OCI-LY3 (cell line): ENCODE results near the gene ARL6IP5.

Experiments used
- H2AFZ ChIP-seq: fragments of 200-600, 300-600 bp; shearing (Covaris generic); 2 replicates; pipeline ENCODE4 v1.6.0; 2014; ENCODE audit warnings: antibody characterized with exemption, low read depth, low read length
- H3K27ac ChIP-seq: fragments of 200-600, 300-600 bp; sonication (generic); 2 replicates; pipeline ENCODE4 v1.5.1; 2014; ENCODE audit warnings: mild to moderate bottlenecking, low read length, moderate library complexity, mixed read lengths
- H3K27me3 ChIP-seq: fragments of 200-600, 300-600 bp; sonication (generic); 2 replicates; pipeline ENCODE4 v1.6.1; 2014; ENCODE audit warnings: low read depth, low read length, mixed read lengths
- H3K36me3 ChIP-seq: fragments of 200-600, 300-600 bp; sonication (generic); replicated peaks from 2 replicates; pipeline ENCODE3; 2014; ENCODE audit warnings: low read depth, low read length, mixed read lengths
- H3K4me1 ChIP-seq: fragments of 300-600, 200-600 bp; sonication (generic); 2 replicates; pipeline ENCODE4 v1.6.1; 2014; ENCODE audit warnings: low read length, mixed read lengths
- H3K4me2 ChIP-seq: fragments of 200-600, 300-600 bp; sonication (generic); 2 replicates; pipeline ENCODE4 v1.6.1; 2014; ENCODE audit warnings: low read length, mixed read lengths
- H3K4me3 ChIP-seq: fragments of 300-600, 200-600 bp; sonication (generic); 2 replicates; pipeline ENCODE4 v1.5.1; 2014; ENCODE audit warnings: antibody characterized with exemption, mild to moderate bottlenecking, low read length, moderate library complexity
- H3K79me2 ChIP-seq: fragments of 300-600, 200-600 bp; shearing (Covaris generic); 2 replicates; pipeline ENCODE4 v1.6.1; 2014; ENCODE audit warnings: mild to moderate bottlenecking, low read length, mixed read lengths
- H3K9ac ChIP-seq: fragments of 300-600, 200-600 bp; shearing (Covaris generic); 2 replicates; pipeline ENCODE4 v1.6.0; 2014; ENCODE audit warnings: mild to moderate bottlenecking, low read length, moderate library complexity
- H3K9me3 ChIP-seq: fragments of 200-600, 300-600 bp; shearing (Covaris generic); 2 replicates; pipeline ENCODE4 v1.6.1; 2014; ENCODE audit warnings: low read length, mixed read lengths; ENCODE audit not compliant: insufficient read depth
- H4K20me1 ChIP-seq: fragments of 200-600, 300-600 bp; sonication (generic); 2 replicates; pipeline ENCODE4 v1.6.1; 2016; ENCODE audit warnings: low read length, mixed read lengths; ENCODE audit not compliant: insufficient read depth
- CTCF ChIP-seq: fragments of 200-600, 300-600 bp; sonication (generic); IDR thresholded peaks from 2 replicates; pipeline ENCODE4 v1.5.1; 2014; ENCODE audit warnings: antibody characterized with exemption, low read length, low read depth
- EZH2phosphoT487 ChIP-seq: fragments of 200-600 bp; shearing (Covaris generic); IDR thresholded peaks from 2 replicates; pipeline ENCODE4 v1.6.1; 2018; ENCODE audit warnings: antibody characterized with exemption, mixed run types, low read depth

ARL6IP5 gene

GRCh38 chr3:69095636-69096035 lies 10.9 kb downstream of the ARL6IP5 start:
- Histone ChIP-seq H3K4me1 (peaks cover 38% of the 10 kb centered on the region), H3K9me3 (no peaks in the 10 kb centered on the region), H3K4me3 (no peak overlapping the region), H3K36me3 (peaks cover 20% of the 10 kb centered on the region), H2AFZ (no peak overlapping the region), H3K4me2 (no peak overlapping the region), H3K79me2 (peaks cover 64% of the 10 kb centered on the region), H4K20me1 (peaks cover 12% of the 10 kb centered on the region; the same call in 1 of the 2 replicates), H3K27me3 (no peaks in the 10 kb centered on the region), H3K9ac (no peak overlapping the region), H3K27ac (no peak overlapping the region)
- TF ChIP-seq CTCF (no peak), EZH2phosphoT487 (no peak)

DNA sequence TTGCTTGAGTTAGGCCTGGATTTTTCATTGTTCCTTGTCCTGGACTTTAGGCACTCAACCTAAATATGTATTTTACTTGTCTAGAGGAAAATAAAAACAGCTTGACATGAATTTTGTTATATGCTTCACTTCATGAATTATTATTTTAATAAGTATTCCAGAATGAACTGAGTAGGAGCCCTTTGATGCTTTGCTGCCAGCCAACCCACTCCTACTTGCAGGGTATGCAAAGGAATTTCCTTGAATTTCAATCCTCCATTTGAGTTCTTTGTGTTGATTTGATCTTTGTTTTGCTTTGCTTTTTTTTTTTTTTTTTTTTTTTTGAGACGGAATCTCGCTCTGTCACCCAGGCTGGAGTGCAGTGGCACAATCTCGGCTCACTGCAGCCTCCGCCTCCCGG lies 11.6 kb downstream of the ARL6IP5 start:
- peaks cover 36% of the 10 kb centered on the region for H3K4me1 ChIP-seq
- no peak overlapping the region for H3K9ac ChIP-seq
- no peaks in the 10 kb centered on the region for H3K9me3 ChIP-seq
- H3K27ac ChIP-seq, result no peak overlapping the region
- TF ChIP-seq CTCF (no peak), EZH2phosphoT487 (no peak)
- H2AFZ ChIP-seq, result no peak overlapping the region
- peaks cover 12% of the 10 kb centered on the region; the same call in 1 of the 2 replicates for H4K20me1 ChIP-seq
- H3K27me3 ChIP-seq, result no peaks in the 10 kb centered on the region
- peaks cover 23% of the 10 kb centered on the region for H3K36me3 ChIP-seq
- no peak overlapping the region for H3K4me2 ChIP-seq
- no peak overlapping the region for H3K4me3 ChIP-seq
- peaks cover 58% of the 10 kb centered on the region for H3K79me2 ChIP-seq

DNA sequence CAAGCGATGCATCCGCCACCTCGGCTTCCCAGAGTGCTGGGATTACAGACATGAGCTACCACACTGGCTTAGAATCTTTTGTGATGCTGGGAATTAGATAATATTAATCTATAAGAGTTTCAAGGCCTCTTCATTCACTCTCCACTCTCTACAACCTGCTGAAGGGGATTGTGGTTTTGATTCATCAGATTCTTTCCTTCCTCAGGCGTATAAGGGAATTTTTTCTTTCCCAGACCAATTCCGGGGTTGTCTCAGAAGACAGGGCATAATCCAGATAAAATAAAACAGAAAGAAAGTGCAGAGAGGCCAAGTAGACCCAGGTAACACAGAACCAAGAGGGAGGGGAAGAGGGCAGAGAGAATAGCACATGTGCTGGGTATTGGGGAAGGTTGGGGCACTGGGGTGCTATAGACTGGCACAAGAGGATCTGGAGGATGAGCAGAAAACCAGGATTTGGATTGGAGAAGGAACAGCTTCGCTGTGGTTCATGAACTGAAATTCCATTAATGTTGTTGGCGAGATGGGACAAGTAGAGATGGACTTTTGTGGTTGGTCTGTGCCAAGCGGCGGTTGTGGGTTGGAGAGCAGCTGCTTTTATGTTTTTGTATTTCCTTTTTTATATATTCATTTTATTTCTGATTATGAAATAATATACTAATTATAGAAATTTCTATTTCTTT lies 12.8 kb downstream of the ARL6IP5 start:
- H2AFZ ChIP-seq, result no peak overlapping the region
- H3K36me3 ChIP-seq, result peaks cover 32% of the 10 kb centered on the region
- TF ChIP-seq EZH2phosphoT487, result no peak
- no peak for TF ChIP-seq CTCF
- H3K27ac ChIP-seq, result no peak overlapping the region
- H3K4me1 ChIP-seq, result peaks cover 25% of the 10 kb centered on the region
- H3K79me2 ChIP-seq, result peaks cover 49% of the 10 kb centered on the region
- no peak overlapping the region for H3K9ac ChIP-seq
- H4K20me1 ChIP-seq, result peaks cover 12% of the 10 kb centered on the region; the same call in 1 of the 2 replicates
- no peak overlapping the region for H3K4me2 ChIP-seq
- H3K9me3 ChIP-seq, result no peaks in the 10 kb centered on the region
- H3K27me3 ChIP-seq, result no peaks in the 10 kb centered on the region
- no peak overlapping the region for H3K4me3 ChIP-seq

GRCh38 chr3:69099576-69099975 lies 14.8 kb downstream of the ARL6IP5 start:
- Histone ChIP-seq H4K20me1 (0 out of 2 replicates have a peak, but pooled peaks cover 6% of the 10 kb centered on the region), H3K4me3 (no peak overlapping the region), H2AFZ (no peak overlapping the region), H3K79me2 (peaks cover 30% of the 10 kb centered on the region), H3K4me1 (peaks cover 8% of the 10 kb centered on the region), H3K36me3 (peaks cover 47% of the 10 kb centered on the region), H3K4me2 (no peak overlapping the region), H3K27me3 (no peaks in the 10 kb centered on the region), H3K27ac (no peak overlapping the region), H3K9me3 (no peaks in the 10 kb centered on the region), H3K9ac (no peak overlapping the region)
- TF ChIP-seq CTCF (no peak), EZH2phosphoT487 (no peak)
